H1 (cell line): ENCODE data around the gene ILK. TPM values are rescaled to one million over a fixed set of nuclear protein-coding genes. Genes with fewer than 3 reads are reported as not detected.
A peak's percentile ranks its signal among the peaks of the same experiment; 100 is the strongest.

Experiments
- CTCF ChIA-PET: fragments of 300-600 bp; sonication (Branson Sonifier 250); formaldehyde crosslinking; loops from one replicate; lab custom pipeline; 2021; ENCODE audit not compliant: partially characterized antibody; lab: Charles Lee
- POLR2A ChIA-PET: fragments of 300-600 bp; sonication (Branson Sonifier 250); formaldehyde crosslinking; loops from one replicate; lab custom pipeline; 2021; ENCODE audit warnings: inconsistent platforms; ENCODE audit not compliant: partially characterized antibody; lab: Charles Lee
- DNase-seq, 2 experiments: peaks; one replicate each; pipeline versions ENCODE4 v3.0.0 to v3.0.0-alpha.2; 2010 to 2022; ENCODE audit warnings: low spot score in 2 of 2, low read depth in 1 of 2, mixed read lengths in 1 of 2
- FAIRE-seq: peaks from 2 replicates; lab custom pipeline; 2011; peaks lifted over from hg19 to GRCh38; lab: Jason Lieb, UNC
- H2AFZ ChIP-seq: 2 replicates; pipeline ENCODE4 v1.8.1; 2012; ENCODE audit warnings: low read length, inconsistent platforms
- H2AK5ac ChIP-seq: 2 replicates; pipeline ENCODE4 v1.6.1; 2013; ENCODE audit warnings: low read depth, low read length
- H2BK120ac ChIP-seq: replicated peaks from 2 replicates; pipeline ENCODE3; 2013; ENCODE audit warnings: low read depth, low read length, inconsistent platforms
- H2BK12ac ChIP-seq: 2 replicates; pipeline ENCODE4 v1.6.1; 2013; ENCODE audit warnings: low read depth, low read length
- H2BK15ac ChIP-seq: 2 replicates; pipeline ENCODE4 v1.6.1; 2013; ENCODE audit warnings: low read length
- H2BK20ac ChIP-seq: 2 replicates; pipeline ENCODE4 v1.6.1; 2013; ENCODE audit warnings: low read length
- H2BK5ac ChIP-seq: 2 replicates; pipeline ENCODE4 v1.6.1; 2013; ENCODE audit warnings: low read depth, low read length
- H3K14ac ChIP-seq: 2 replicates; pipeline ENCODE4 v1.6.1; 2013; ENCODE audit warnings: inconsistent platforms; ENCODE audit not compliant: insufficient read length
- H3K18ac ChIP-seq: 2 replicates; pipeline ENCODE4 v1.6.1; 2013; ENCODE audit warnings: low read length; ENCODE audit errors: extremely low read depth
- H3K23ac ChIP-seq: 2 replicates; pipeline ENCODE4 v1.6.1; 2013; ENCODE audit warnings: inconsistent platforms; ENCODE audit not compliant: insufficient read length
- H3K23me2 ChIP-seq: 2 replicates; pipeline ENCODE4 v1.6.1; 2013; ENCODE audit warnings: low read depth, low read length
- H3K27ac ChIP-seq: 2 replicates; pipeline ENCODE4 v1.6.1; 2011; ENCODE audit warnings: low read depth, low read length, inconsistent platforms
- H3K27me3 ChIP-seq, 4 experiments: replicated peaks in 1 of 4; 1 replicate in 1 of 4; 2 replicates in 3 of 4; pipeline versions ENCODE4 v1.6.1 to v1.8.1; 2011 to 2013; ENCODE audit warnings: low read length in 3 of 4, mild to moderate bottlenecking in 3 of 4, inconsistent platforms in 2 of 4, mixed read lengths in 2 of 4, moderate library complexity in 1 of 4; ENCODE audit not compliant: control insufficient read depth in 3 of 4, insufficient read depth in 3 of 4; ENCODE audit errors: extremely low read depth in 1 of 4
- H3K36me3 ChIP-seq, 4 experiments: 2 replicates each; pipeline versions ENCODE4 v1.6.1 to v1.8.1; 2011 to 2013; ENCODE audit warnings: mild to moderate bottlenecking in 4 of 4, low read length in 3 of 4, moderate library complexity in 2 of 4, control low read depth in 1 of 4, inconsistent platforms in 1 of 4; ENCODE audit not compliant: insufficient read depth in 4 of 4, control insufficient read depth in 2 of 4
- H3K4ac ChIP-seq: replicated peaks from 2 replicates; pipeline ENCODE3; 2013; ENCODE audit warnings: low read length, low read depth, mixed read lengths, inconsistent platforms; ENCODE audit not compliant: insufficient read length
- H3K4me1 ChIP-seq, 4 experiments: replicated peaks in 1 of 4; 1 replicate in 1 of 4; 2 replicates in 3 of 4; pipeline versions ENCODE4 v1.6.1 to v1.8.1; 2011 to 2013; ENCODE audit warnings: low read length in 3 of 4, inconsistent platforms in 2 of 4, mixed read lengths in 1 of 4; ENCODE audit not compliant: insufficient read depth in 4 of 4, control insufficient read depth in 3 of 4
- H3K4me2 ChIP-seq, 2 experiments: 2 replicates each; pipeline versions ENCODE4 v1.6.1 to v1.8.1; 2011 to 2013; ENCODE audit warnings: low read depth in 2 of 2, low read length in 2 of 2, control low read depth in 1 of 2, inconsistent platforms in 1 of 2, mild to moderate bottlenecking in 1 of 2; ENCODE audit not compliant: insufficient read depth in 1 of 2
- H3K4me3 ChIP-seq, 4 experiments: fragments of 200-600, 300-600 bp in 1 of 4; sonication (generic), shearing (Covaris generic), sonication (Bioruptor Twin) in 1 of 4; 2 replicates each; pipeline versions ENCODE4 v1.5.1 to v1.8.1; 2011 to 2016; ENCODE audit warnings: low read length in 4 of 4, low read depth in 3 of 4, control low read depth in 2 of 4, inconsistent platforms in 2 of 4, mild to moderate bottlenecking in 2 of 4, mixed read lengths in 1 of 4, moderate library complexity in 1 of 4; ENCODE audit not compliant: insufficient read depth in 2 of 4; ENCODE audit errors: extremely low read depth in 1 of 4
- H3K56ac ChIP-seq: replicated peaks from 2 replicates; pipeline ENCODE3; 2013; ENCODE audit warnings: low read depth, mild to moderate bottlenecking, mixed read lengths, low read length, inconsistent platforms; ENCODE audit not compliant: insufficient read length
- H3K79me1 ChIP-seq: 2 replicates; pipeline ENCODE4 v1.6.1; 2013; ENCODE audit warnings: low read depth, low read length, control low read depth
- H3K79me2 ChIP-seq, 2 experiments: 2 replicates each; pipeline versions ENCODE4 v1.6.1 to v1.8.1; 2012 to 2013; ENCODE audit warnings: low read length in 2 of 2, mild to moderate bottlenecking in 2 of 2, inconsistent platforms in 1 of 2; ENCODE audit not compliant: insufficient read depth in 2 of 2, control insufficient read depth in 1 of 2
- H3K9ac ChIP-seq, 4 experiments: replicated peaks in 1 of 4; 1 replicate in 1 of 4; 2 replicates in 3 of 4; pipeline versions ENCODE4 v1.6.1 to v1.8.1; 2011 to 2013; ENCODE audit warnings: low read depth in 3 of 4, low read length in 3 of 4, control low read depth in 2 of 4, mild to moderate bottlenecking in 2 of 4, moderate library complexity in 2 of 4, inconsistent platforms in 1 of 4; ENCODE audit errors: extremely low read depth in 1 of 4
- H3K9me3 ChIP-seq, 2 experiments: 2 replicates each; pipeline versions ENCODE4 v1.6.1 to v1.8.1; 2012 to 2013; ENCODE audit warnings: mild to moderate bottlenecking in 2 of 2, moderate library complexity in 2 of 2, control low read depth in 1 of 2, inconsistent platforms in 1 of 2, low read depth in 1 of 2, low read length in 1 of 2, mixed read lengths in 1 of 2; ENCODE audit not compliant: insufficient read depth in 2 of 2
- H4K20me1 ChIP-seq, 2 experiments: replicated peaks in 1 of 2; 2 replicates each; pipeline versions ENCODE3 to v1.8.1; 2011 to 2013; ENCODE audit warnings: inconsistent platforms in 2 of 2, low read length in 2 of 2, mild to moderate bottlenecking in 1 of 2; ENCODE audit not compliant: insufficient read depth in 2 of 2, control insufficient read depth in 1 of 2
- H4K5ac ChIP-seq: 2 replicates; pipeline ENCODE4 v1.6.1; 2013; ENCODE audit warnings: low read length, low read depth, mixed read lengths, inconsistent platforms; ENCODE audit not compliant: insufficient read length
- H4K8ac ChIP-seq: 2 replicates; pipeline ENCODE4 v1.8.0; 2013; ENCODE audit warnings: mild to moderate bottlenecking, moderate library complexity, low read length, inconsistent platforms; ENCODE audit not compliant: insufficient read depth; ENCODE audit errors: extremely low read depth
- H4K91ac ChIP-seq: replicated peaks from 2 replicates; pipeline ENCODE3; 2013; ENCODE audit warnings: low read length, mixed read lengths, inconsistent platforms; ENCODE audit not compliant: insufficient read length
- EP300 ChIP-seq, 2 experiments: IDR thresholded peaks; 1 replicate in 1 of 2; 2 replicates in 1 of 2; pipeline ENCODE4 v1.6.1; 2011 to 2012; ENCODE audit warnings: low read depth in 2 of 2, low read length in 2 of 2, mild to moderate bottlenecking in 2 of 2, borderline replicate concordance in 1 of 2, inconsistent platforms in 1 of 2, moderate library complexity in 1 of 2
- GTF2F1 ChIP-seq: IDR thresholded peaks from 2 replicates; pipeline ENCODE4 v1.6.1; 2012; ENCODE audit warnings: low read depth, low read length, improper control_type of control experiment, borderline replicate concordance
- JUND ChIP-seq: IDR thresholded peaks from 2 replicates; pipeline ENCODE4 v1.6.1; 2011; ENCODE audit warnings: mild to moderate bottlenecking, improper control_type of control experiment, low read length
- KDM4A ChIP-seq: IDR thresholded peaks from one replicate; pipeline ENCODE4 v1.7.1; 2012; ENCODE audit warnings: low read depth, mild to moderate bottlenecking, moderate library complexity, low read length, inconsistent platforms; ENCODE audit not compliant: severe bottlenecking
- POLR2AphosphoS5 ChIP-seq: IDR thresholded peaks from 2 replicates; pipeline ENCODE4 v1.6.1; 2011; ENCODE audit warnings: low read depth, low read length
- RFX5 ChIP-seq: IDR thresholded peaks from 2 replicates; pipeline ENCODE4 v1.6.1; 2011; ENCODE audit warnings: low read depth, low read length, improper control_type of control experiment, borderline replicate concordance
- TBP ChIP-seq: IDR thresholded peaks from 2 replicates; pipeline ENCODE4 v1.6.1; 2011; ENCODE audit warnings: low read depth, low read length, improper control_type of control experiment
- WGBS, 2 experiments: shearing (Covaris generic) in 1 of 2; methylation state at CpG; one replicate each; pipeline versions ENCODE4 v1.1.6 to v1.1.7; 2013 to 2015; ENCODE audit warnings: low lambda C conversion rate in 2 of 2, mixed read lengths in 2 of 2, inconsistent platforms in 1 of 2, low coverage in 1 of 2, missing lambda C conversion rate in 1 of 2; ENCODE audit not compliant: insufficient replicate concordance in 2 of 2, insufficient coverage in 1 of 2, insufficient read length in 1 of 2; ENCODE audit errors: extremely low coverage in 1 of 2, missing lambda C conversion rate in 1 of 2; 5-methylcytosine and 5-hydroxymethylcytosine counted together
- polyA plus RNA-seq, 7 experiments: library from polyadenylated mRNA; depleted of rRNA in 3 of 7; stranded (reverse) in 5 of 7; unstranded in 2 of 7; fragments of >200 nt in 5 of 7; fragments of 200-250 nt in 2 of 7; gene quantifications; 1 replicate in 5 of 7; 2 replicates in 1 of 7; 4 replicates in 1 of 7; pipeline versions ENCODE4 v1.2.1 to v1.2.3, GENCODE V29; 2011 to 2013; ENCODE audit warnings: missing spikeins in 2 of 7, mixed read lengths in 2 of 7
- total RNA-seq: library from RNA; stranded (reverse); fragmentation: NEBNext Ultra II Directional; extraction: Animal tissue kit (Norgen Biotek cat#: 25700); gene quantifications from 2 replicates; pipeline ENCODE4 v1.2.1, GENCODE V29; 2021
- TF ChIP-seq, protein P1 (sequence below): IDR thresholded peaks from 2 replicates; pipeline ENCODE4 v1.6.1; 2012; ENCODE audit warnings: inconsistent platforms

Gene ILK
- total and polyA plus RNA-seq, 2 of the 8 experiments (the other 6 are each of a cell fraction or from before 2014, with no cell fraction given), result 91.4 to 132 TPM

DNA sequence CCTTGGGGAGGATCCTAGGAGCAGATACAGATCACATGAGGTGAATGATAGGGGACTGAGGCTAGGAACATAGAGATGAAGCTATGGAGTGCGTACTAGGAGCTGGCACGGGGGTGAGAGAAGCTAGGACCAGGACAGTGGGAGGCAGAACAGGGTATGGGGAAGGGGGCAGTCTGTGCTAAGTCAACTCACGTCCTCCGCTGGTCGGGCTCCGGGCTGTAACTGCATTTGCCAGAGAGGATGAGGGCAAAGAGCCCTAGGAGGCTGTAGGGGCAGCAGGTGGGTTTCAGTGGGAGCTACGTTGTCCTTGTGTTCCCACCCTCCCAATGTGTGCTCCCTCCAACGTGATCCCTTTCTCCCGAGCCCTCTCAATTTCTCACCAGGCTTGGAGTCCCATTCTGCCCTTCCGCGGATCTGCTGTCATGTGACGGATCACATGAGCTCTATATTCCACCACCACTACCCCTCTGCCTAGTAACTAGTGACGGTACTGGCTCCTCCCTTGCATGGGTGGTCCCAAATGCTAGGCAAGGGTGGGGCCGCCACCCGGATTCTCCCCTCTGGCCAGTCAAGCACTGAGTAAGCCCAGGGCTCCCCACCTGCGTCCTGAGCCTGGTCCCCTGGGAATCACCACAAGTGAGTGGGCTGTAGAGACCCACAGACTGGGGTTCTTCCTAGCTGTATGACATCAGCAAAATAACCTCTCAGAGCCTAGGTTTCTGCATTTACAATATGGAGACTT lies 15.6 kb downstream of the ILK start, which contains the start of gene TPP1:
TSS of gene TPP1 (minus strand) at position 419 of the 742 bp plus-strand sequence. CDS start at position 397, 22 bp downstream.
- Histone ChIP-seq H3K9ac (peak within 1 kb of the TSS; percentile 68 to 96 (median 79)), H3K4me1 (peaks cover 0 to 7% (median 4%) of the 10 kb centered on the region in 4 experiments; a peak in 3 of 7 replicates), H3K4ac (peak within 1 kb of the TSS; percentile 63), H2AFZ (peak within 1 kb of the TSS; percentile 97), H2BK5ac (peak within 1 kb of the TSS; percentile 72), H3K23ac (no peak within 1 kb of the TSS), H3K27me3 (no peaks in the 10 kb centered on the region), H3K79me1 (no peaks in the 10 kb centered on the region; the same call in none of the 2 replicates), H2BK15ac (no peak within 1 kb of the TSS), H2BK20ac (no peak within 1 kb of the TSS; the same call in 1 of the 2 replicates), H3K23me2 (peaks cover 6% of the 10 kb centered on the region), H3K14ac (no peak within 1 kb of the TSS), H2AK5ac (no peak within 1 kb of the TSS), H3K4me3 (peak within 1 kb of the TSS; percentile 72 to 97 (median 89)), H3K9me3 (no peaks in the 10 kb centered on the region), H4K5ac (no peak within 1 kb of the TSS), H3K27ac (peak within 1 kb of the TSS; percentile 39; the same call in 1 of the 2 replicates), H3K36me3 (peaks cover 0 to 4% (median 2%) of the 10 kb centered on the region in 4 experiments; a peak in 4 of 8 replicates), H4K20me1 (no peaks in the 10 kb centered on the region), H3K56ac (no peak within 1 kb of the TSS), H4K8ac (peak within 1 kb of the TSS; percentile 87), H4K91ac (no peak within 1 kb of the TSS), H3K4me2 (peak within 1 kb of the TSS; percentile 90 to 98), H3K79me2 (peaks cover 0 to 8% of the 10 kb centered on the region in 2 experiments; a peak in 1 of 4 replicates), H3K18ac (no peak within 1 kb of the TSS; the same call in 1 of the 2 replicates), H2BK120ac (no peak within 1 kb of the TSS), H2BK12ac (no peak within 1 kb of the TSS)
- FAIRE-seq (peak; percentile 94), DNase-seq (peak in 1 of 2 experiments; percentile 91)
- ChIA-PET POLR2A (interaction anchor here (0.7 to 3.2 kb wide), 13 partner anchors 8 to 64 kb away, joined by 3 to 31 read pairs (median 4); partner anchors contain the start of genes MRPL17 and RRP8), CTCF (interaction anchor here (0.7 to 2.6 kb wide), 16 partner anchors 9 to 256 kb away, joined by 3 to 11 read pairs (median 4); partner anchors contain the start of gene ILK)
- 4% methylated on average over 16 of the region's 16 CpGs; no CpG with 5 or more reads in 1 of the 2 experiments for WGBS, 2 experiments
- TF ChIP-seq, protein P1, sequence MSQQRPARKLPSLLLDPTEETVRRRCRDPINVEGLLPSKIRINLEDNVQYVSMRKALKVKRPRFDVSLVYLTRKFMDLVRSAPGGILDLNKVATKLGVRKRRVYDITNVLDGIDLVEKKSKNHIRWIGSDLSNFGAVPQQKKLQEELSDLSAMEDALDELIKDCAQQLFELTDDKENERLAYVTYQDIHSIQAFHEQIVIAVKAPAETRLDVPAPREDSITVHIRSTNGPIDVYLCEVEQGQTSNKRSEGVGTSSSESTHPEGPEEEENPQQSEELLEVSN, result 0 out of 2 replicates have a peak, but pooled peaks have one; percentile 26
- TF ChIP-seq RFX5, result peak; percentile 100
- peak; percentile 67 for TF ChIP-seq KDM4A
- peak; percentile 86 for TF ChIP-seq POLR2AphosphoS5
- no peak for TF ChIP-seq GTF2F1
- no peak for TF ChIP-seq JUND
- 0 out of 3 replicates have a peak, but pooled peaks of 1 of the 2 experiments have one; percentile 56 for TF ChIP-seq EP300 (IDR thresholded peaks at IDR 0.05; ENCODE audit: borderline replicate concordance in 1 of 2, low read depth in 2 of 2, low read length in 2 of 2)
- TF ChIP-seq TBP, result peak; percentile 82
